Left ventricle myocardium inferior (tissue), 1 donor: ENCODE measurements around the gene GRIK4. TPM values are rescaled to one million over a fixed set of nuclear protein-coding genes. Genes with fewer than 3 reads are reported as not detected.

Experiments
- DNase-seq: peaks from one replicate; pipeline ENCODE4 v3.0.0-alpha.2; 2020
- H3K27ac ChIP-seq: fragments of 200-600 bp; replicated peaks from 2 replicates; pipeline ENCODE4 v1.8.0; 2021
- H3K27me3 ChIP-seq: fragments of 200-600 bp; 2 replicates; pipeline ENCODE4 v1.8.0; 2021; ENCODE audit warnings: low read depth
- H3K36me3 ChIP-seq: fragments of 200-600 bp; 2 replicates; pipeline ENCODE4 v1.8.0; 2021
- H3K4me1 ChIP-seq: fragments of 200-600 bp; 2 replicates; pipeline ENCODE4 v1.8.0; 2021
- H3K4me3 ChIP-seq: fragments of 200-600 bp; 2 replicates; pipeline ENCODE4 v1.8.0; 2021; ENCODE audit warnings: mild to moderate bottlenecking, moderate library complexity
- H3K9me3 ChIP-seq: fragments of 200-600 bp; replicated peaks from 2 replicates; pipeline ENCODE4 v1.8.0; 2021
- intact Hi-C: fragments of 100-400 bp; cut with micrococcal nuclease; formaldehyde crosslinking; loops from one replicate; pipeline ENCODE4 v1.11.0; 2022
- total RNA-seq: library from RNA; stranded (reverse); fragmentation: NEBNext Ultra II Directional; extraction: Animal tissue kit (Norgen Biotek cat#: 25700); gene quantifications from one replicate; pipeline ENCODE4 v1.2.1, GENCODE V29; 2021
- TF ChIP-seq, protein P1 (sequence below): fragments of 200-600 bp; IDR thresholded peaks from 2 replicates; pipeline ENCODE4 v1.8.0; 2021; ENCODE audit warnings: antibody characterized with exemption, mild to moderate bottlenecking, borderline replicate concordance
- donor health status: DM: no; HTN: yes; CAD: no; lungs with severe emphysema.

GRIK4 gene
- total RNA-seq, 1 donor from 2014 or later = 0.16 TPM

DNA sequence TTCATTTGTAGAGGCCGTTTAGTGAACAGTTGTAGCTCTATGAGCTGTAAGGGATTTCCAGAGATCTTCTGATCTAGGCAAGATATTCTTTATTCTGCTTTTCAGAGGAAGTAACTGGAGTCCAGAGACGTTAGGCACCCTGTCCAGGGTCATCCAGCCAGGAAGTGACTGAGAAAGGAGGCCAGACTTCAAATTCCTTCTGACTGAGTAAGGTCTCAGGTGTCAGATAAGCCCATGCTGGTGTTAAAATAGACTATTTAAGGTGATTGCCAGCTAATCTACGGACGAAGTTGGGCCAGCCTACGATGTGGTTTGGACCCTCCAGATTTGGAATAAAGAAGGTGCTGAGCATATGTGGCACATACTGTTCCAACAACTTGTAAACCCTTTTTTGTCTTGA is 54.6 kb downstream of the GRIK4 start:
- peaks cover 18% of the 10 kb centered on the region for H3K27me3 ChIP-seq
- no peak overlapping the region for H3K4me3 ChIP-seq
- H3K4me1 ChIP-seq = peaks cover 31% of the 10 kb centered on the region
- DNase-seq = no peak
- intact Hi-C loops = no loop called here
- no peaks in the 10 kb centered on the region for H3K36me3 ChIP-seq
- H3K9me3 ChIP-seq = no peaks in the 10 kb centered on the region
- H3K27ac ChIP-seq = no peak overlapping the region
- TF ChIP-seq, protein P1, sequence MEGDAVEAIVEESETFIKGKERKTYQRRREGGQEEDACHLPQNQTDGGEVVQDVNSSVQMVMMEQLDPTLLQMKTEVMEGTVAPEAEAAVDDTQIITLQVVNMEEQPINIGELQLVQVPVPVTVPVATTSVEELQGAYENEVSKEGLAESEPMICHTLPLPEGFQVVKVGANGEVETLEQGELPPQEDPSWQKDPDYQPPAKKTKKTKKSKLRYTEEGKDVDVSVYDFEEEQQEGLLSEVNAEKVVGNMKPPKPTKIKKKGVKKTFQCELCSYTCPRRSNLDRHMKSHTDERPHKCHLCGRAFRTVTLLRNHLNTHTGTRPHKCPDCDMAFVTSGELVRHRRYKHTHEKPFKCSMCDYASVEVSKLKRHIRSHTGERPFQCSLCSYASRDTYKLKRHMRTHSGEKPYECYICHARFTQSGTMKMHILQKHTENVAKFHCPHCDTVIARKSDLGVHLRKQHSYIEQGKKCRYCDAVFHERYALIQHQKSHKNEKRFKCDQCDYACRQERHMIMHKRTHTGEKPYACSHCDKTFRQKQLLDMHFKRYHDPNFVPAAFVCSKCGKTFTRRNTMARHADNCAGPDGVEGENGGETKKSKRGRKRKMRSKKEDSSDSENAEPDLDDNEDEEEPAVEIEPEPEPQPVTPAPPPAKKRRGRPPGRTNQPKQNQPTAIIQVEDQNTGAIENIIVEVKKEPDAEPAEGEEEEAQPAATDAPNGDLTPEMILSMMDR = no peak

DNA sequence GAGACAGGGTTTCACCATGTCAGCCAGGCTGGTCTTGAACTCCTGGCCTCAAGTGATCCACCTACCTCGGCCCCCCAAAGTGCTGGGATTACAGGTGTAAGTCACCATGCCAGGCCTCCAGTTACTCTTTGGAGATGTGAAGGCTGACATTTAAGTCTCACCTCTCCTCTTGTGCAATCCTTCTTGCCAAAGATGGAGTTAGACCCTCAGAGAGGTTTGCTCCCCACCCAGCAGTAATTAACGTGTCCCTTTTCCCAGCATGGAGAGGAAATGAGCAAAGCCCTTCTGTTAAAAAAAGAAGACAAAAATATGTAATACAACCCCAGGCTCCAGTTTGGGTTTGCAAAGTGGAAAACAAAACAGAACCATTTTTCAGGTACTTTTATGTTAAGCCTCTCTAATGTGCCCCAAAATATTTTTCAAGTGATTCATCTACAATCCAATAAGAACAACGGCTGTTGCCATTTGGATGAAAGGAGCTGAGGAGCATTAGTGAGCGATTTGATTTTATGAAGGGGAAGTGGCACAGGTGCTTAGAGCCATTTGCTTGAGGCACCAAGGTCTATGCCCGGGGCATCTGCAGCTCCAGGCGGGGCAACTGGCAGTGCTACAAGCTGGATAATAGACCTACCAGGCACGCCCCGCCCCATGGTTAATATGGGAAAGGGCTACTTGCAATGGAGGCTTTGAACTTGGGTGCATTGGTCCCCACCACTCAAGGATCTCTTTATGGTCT is 57.2 kb downstream of the GRIK4 start:
- TF ChIP-seq, protein P1 = no peak
- intact Hi-C loops = no loop called here
- peaks cover 20% of the 10 kb centered on the region for H3K27me3 ChIP-seq

DNA sequence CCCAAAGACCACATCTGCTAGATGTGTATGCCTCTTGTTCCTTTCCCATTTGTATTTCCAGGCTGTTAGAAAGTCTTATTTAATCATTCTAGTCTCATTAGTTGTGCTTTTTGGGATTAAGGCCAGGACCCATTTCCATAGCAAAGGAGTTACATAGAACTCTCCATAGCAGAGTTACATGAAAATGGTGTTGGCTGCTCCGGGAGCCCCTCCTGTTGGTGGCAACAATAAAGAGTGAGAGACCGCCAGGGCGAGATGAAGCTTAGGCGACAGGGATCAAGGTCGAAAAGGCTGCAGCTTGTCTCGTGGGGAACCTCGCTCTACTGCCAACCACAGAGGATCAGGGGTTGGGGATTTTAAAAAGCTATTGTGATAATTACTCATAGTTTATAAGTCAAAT is 58.3 kb downstream of the GRIK4 start:
- intact Hi-C loops = no loop called here
- TF ChIP-seq, protein P1 = no peak
- peaks cover 19% of the 10 kb centered on the region for H3K27me3 ChIP-seq
- no peak overlapping the region for H3K27ac ChIP-seq
- H3K9me3 ChIP-seq = no peaks in the 10 kb centered on the region
- no peaks in the 10 kb centered on the region for H3K36me3 ChIP-seq
- no peak overlapping the region for H3K4me3 ChIP-seq
- no peak for DNase-seq
- peaks cover 14% of the 10 kb centered on the region for H3K4me1 ChIP-seq

More for the DNA sequence above, 57.2 kb downstream of the GRIK4 start:
- Histone ChIP-seq H3K27ac (no peak overlapping the region), H3K36me3 (no peaks in the 10 kb centered on the region), H3K4me3 (no peak overlapping the region), H3K9me3 (no peaks in the 10 kb centered on the region), H3K4me1 (peaks cover 25% of the 10 kb centered on the region)
- DNase-seq = no peak

DNA sequence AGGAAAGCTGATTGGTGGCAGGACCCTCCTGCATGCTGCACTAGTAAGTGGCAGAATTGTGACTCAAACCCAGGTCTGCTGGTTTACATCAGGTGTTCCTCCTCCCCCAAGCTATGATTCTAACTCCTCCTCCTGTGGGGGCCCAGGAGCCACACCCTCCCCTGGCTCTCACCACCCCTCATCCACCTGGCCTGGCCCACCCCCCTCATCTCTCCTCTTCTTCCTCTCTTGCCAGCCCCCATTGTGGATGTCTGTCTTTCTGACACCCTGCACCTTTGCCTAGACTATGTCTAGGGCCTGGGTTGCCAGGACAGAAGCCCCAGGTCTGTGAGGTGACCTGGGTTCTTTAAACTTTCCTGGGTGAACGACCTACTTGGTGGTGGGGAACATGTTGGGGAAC is 59.9 kb downstream of the GRIK4 start:
- H3K4me3 ChIP-seq = no peak overlapping the region
- TF ChIP-seq, protein P1 = no peak
- no peaks in the 10 kb centered on the region for H3K9me3 ChIP-seq
- DNase-seq = no peak
- H3K27ac ChIP-seq = no peak overlapping the region
- peaks cover 31% of the 10 kb centered on the region for H3K27me3 ChIP-seq
- H3K4me1 ChIP-seq = no peaks in the 10 kb centered on the region
- H3K36me3 ChIP-seq = no peaks in the 10 kb centered on the region
- intact Hi-C loops = no loop called here

DNA sequence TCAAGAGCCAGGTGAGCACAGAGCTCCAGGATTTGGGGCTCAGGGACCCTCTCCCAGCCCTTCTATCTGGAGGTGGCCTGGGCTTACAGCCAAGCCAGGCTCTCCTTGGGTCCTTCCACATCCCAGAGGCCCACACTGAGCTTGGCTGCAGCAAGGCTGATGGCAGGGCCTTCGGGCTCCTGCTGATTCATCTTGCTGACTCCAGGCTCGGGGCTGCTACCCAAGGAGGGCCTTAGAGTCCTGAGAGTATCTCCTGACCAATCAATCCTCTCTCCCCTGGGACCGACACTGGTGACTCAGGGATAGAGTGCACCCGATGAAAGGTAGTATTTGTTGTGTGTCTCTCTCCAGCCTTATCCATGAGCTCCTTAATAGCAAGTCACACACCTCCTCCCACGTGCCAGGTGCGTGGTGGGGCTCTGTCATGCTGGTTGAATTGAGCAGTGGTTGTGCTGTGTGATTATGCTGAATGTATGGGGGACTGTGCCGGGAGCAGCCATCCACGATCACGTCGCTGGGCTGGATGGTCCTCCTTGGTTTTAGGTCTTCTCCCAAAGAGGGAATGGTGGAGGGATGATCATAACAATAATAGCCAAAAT is 62.3 kb downstream of the GRIK4 start:
- TF ChIP-seq, protein P1 = no peak
- no peaks in the 10 kb centered on the region for H3K36me3 ChIP-seq
- H3K27ac ChIP-seq = no peak overlapping the region
- intact Hi-C loops = no loop called here
- no peak overlapping the region for H3K4me3 ChIP-seq
- H3K4me1 ChIP-seq = no peaks in the 10 kb centered on the region
- no peak for DNase-seq
- peaks cover 55% of the 10 kb centered on the region for H3K27me3 ChIP-seq
- H3K9me3 ChIP-seq = no peaks in the 10 kb centered on the region
